HG03280 (cell line): ENCODE measurements around the gene CYB561A3.

Source experiments
- ATAC-seq: cut with Tn5 transposase; IDR thresholded peaks from one replicate; pipeline ENCODE4 v1.9.1; 2021; ENCODE audit warnings: mild to moderate bottlenecking, moderate library complexity; ENCODE audit not compliant: unreplicated experiment

CYB561A3 gene

DNA sequence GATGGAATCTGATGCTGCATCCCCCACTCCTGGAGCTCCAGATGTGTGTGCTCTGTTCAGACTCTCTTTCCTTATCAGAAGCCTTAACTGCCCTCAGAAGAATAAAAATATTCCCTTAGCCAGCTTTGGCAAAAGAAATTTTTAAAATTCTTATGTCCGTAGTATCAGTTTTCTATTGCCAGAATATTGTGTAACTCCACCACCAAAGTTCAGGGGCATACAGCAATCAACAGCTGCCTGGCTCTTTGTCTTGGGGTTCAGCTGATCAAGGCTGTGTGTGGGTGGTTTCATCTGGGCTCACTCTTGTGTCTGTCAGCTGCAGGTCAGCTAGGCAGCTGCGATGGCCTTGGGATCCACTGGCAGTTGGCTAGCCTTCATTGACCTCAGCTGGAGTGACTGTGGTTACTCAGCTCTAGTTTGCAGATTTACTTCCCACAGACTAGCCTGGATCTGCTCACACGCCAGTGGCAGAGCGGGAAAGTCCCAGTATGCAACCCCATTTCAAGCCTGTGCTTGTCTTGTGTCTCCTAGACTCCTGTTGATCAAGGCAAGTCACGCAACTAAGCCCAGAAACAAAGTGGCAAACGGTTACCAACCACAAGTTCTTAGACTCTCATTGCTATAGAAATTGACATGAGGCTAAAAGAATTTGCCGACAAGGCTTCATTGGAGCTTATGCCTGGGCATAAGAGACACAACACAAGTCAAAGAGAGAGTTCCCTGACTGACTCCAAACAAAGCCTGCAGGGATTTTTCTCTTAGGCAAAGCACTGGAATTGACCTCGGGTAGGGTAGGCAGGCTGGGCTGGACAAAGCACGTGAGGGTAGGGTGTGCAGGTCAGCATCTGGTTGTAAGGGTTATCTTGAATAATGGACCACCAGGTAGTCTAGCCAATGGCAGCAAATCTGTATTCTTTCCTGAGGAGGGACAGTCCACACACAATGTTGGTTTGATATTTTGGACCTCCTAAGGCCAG lies 8.0 kb upstream of the CYB561A3 start:
- no peak for ATAC-seq

- no peak for ATAC-seq
These were observed 7.0 kb upstream of the CYB561A3 start for GRCh38 chr11:61368646-61369045.

GRCh38 chr11:61367406-61367805 lies 5.7 kb upstream of the CYB561A3 start:
- no peak for ATAC-seq

- ATAC-seq: no peak
These were observed 2.5 kb upstream of the CYB561A3 start for GRCh38 chr11:61364012-61364675.

GRCh38 chr11:61362542-61362875 lies 827 bp upstream of the CYB561A3 start:
- peak; percentile 12 for ATAC-seq

GRCh38 chr11:61361237-61361740 lies 393 bp downstream of the CYB561A3 start:
- ATAC-seq: no peak

- ATAC-seq: no peak
These were observed 2.2 kb downstream of the CYB561A3 start for GRCh38 chr11:61359516-61359915.

GRCh38 chr11:61358566-61358965 lies 3.1 kb downstream of the CYB561A3 start:
- ATAC-seq: no peak

DNA sequence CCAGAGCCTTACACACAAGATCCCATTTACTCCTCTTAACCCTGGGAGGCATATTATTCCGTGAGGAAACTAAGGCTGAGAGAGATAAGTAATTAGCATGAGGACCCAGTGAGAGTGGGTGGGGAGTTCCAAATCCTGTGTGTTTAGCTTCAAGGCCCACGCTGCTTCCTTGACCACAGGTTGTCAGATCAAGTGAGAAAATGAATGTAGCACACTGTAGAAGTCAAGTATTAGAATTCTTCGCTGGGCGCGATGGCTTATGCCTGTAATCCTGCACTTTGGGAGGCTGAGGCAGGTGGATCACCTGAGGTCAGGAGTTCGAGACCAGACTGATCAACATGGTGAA lies 3.8 kb downstream of the CYB561A3 start:
- ATAC-seq: no peak

- ATAC-seq: no peak
These were observed 4.3 kb downstream of the CYB561A3 start for GRCh38 chr11:61357233-61357893.

DNA sequence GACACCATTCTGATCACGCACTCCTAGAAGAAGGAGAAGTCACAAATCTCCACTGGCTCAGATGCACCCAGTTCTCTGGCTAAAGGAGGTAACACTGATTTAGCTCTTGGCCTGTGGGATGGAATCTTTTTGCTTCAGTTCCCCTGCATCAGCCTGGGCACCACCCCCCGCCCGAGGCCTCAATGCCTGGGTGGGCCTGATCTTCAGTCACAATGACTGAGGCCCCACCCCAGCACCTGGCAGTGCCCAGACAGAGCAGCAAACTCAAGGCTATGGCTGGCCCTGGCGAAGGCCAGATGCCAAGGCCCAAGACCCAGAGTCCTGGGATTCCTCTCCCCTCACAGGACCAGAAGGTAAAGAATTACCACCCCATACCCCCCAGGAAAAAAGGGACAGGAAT lies 5.0 kb downstream of the CYB561A3 start:
- ATAC-seq: no peak

- no peak for ATAC-seq
These were observed 7.5 kb downstream of the CYB561A3 start for GRCh38 chr11:61354208-61354607.

DNA sequence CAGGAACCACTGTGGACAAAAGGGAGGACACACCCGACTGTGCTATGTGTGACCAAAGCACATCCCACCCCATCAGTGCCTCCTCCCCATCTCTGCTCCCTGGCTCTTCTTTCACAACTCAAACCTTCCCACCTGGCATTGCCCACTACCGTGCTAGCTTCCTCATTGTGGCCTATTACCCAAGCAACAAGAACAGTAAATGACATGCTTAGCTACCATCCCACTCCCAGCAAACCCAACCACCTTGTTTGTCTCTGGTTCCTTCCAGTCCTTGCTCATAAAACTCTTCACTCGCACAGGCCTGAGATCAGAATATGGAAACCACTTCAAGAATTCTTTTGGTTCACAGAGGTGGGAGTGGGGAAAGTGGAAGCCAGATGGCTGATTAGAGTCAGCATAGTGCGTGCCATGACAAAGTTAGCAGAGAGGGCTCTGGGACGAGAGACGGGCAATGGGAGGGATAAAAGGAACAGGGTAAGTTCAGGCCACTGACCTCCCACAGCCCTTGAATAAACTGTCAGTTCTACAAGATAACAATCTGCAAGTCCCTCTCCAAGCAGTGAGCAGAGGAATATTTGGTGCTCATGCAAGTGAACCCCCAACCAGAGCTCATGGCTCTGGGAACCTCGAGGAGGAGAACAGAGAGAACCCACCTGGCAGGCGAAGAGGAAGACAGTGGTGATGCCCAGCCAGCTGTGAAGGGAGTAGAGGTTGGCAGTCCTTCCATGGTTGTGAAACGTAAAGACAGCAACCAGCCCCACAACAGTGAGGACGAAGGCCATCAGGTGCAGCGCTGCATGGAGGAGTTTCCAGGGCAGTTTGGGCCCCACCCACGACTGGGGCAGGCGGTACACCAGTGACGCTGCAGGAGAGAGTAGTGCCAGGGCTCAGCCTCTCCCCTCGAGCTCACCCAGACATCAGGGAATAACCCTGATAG lies 8.3 kb downstream of the CYB561A3 start:
- ATAC-seq: no peak

DNA sequence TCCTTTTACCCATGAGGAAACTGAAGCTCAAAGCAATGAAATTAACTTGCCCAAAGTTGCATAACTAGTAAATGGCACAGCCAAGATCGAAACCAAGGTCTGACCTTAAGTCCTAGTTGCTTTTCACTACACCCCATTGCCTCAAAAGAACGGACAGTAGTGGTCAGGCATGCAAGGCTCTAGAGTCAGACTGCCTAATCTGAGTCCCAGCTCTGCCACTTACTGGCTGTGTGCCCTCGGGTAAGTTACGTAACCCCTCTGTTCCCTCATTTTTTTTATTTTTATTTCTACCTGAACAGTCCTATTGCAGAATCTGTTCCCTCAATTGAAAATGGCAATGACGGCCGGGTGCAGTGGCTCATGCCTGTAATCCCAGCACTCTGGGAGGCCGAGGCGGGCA lies 9.6 kb downstream of the CYB561A3 start:
- no peak for ATAC-seq

- no peak for ATAC-seq
These were observed 10.9 kb downstream of the CYB561A3 start for GRCh38 chr11:61350803-61351202.

- ATAC-seq: no peak
These were observed 11.3 kb downstream of the CYB561A3 start for GRCh38 chr11:61350336-61350735.

DNA sequence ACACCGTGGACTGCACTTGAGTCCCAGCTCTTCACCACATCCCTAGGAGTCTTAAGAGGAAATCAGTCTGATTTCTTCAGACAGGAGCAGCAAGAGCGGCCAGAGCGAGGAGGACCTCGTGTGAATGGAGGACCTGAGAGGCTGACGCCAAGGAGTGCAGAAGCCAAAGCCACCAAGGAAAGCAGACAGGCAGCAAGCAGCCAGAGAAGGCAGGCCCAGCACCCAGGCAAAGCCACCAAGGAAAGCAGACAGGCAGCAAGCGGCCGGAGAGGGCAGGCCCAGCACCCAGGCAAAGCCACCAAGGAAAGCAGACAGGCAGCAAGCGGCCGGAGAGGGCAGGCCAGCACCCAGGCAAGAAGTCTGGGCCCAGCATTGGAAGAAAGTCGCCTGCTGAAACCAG lies 11.8 kb downstream of the CYB561A3 start:
- ATAC-seq: no peak

- no peak for ATAC-seq
These were observed 12.4 kb downstream of the CYB561A3 start for GRCh38 chr11:61349189-61349751.

- ATAC-seq: no peak
These were observed 13.7 kb downstream of the CYB561A3 start for GRCh38 chr11:61347916-61348461.
